ENCODE results near the gene NRARP. TPM values are rescaled to one million over a fixed set of nuclear protein-coding genes. Genes with fewer than 3 reads are reported as not detected.

NRARP gene, protein sequence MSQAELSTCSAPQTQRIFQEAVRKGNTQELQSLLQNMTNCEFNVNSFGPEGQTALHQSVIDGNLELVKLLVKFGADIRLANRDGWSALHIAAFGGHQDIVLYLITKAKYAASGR
- total RNA-seq (10 to 100 TPM in 4 of 6 donors, 1 to 10 TPM in 2; 7.5 to 23.4 (median 13.6) TPM), polyA plus RNA-seq (1 to 10 TPM; 1.3 to 2.7 TPM)

DNA sequence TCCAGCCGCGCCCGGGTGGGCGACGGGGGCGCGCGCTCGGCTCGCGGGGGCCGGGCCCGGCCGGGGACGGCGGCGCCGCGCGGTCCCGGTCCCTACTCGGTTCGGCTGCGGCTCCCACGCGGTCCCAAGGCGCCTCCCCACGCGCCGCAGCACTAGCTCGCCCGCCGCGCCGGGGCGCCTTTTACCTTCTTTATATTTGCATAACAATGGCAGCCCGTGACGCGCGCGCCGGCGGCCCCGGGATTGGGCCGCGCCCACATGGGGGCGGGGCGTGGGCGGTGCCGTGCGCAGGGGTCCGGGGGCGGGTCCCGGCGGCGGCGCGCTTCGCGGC lies at the start of gene NRARP:
NRARP (minus strand) TSS at position 154 of the 331 bp plus-strand sequence. CDS start 343 bp downstream, outside the sequence.
- FAIRE-seq, result no peak

DNA sequence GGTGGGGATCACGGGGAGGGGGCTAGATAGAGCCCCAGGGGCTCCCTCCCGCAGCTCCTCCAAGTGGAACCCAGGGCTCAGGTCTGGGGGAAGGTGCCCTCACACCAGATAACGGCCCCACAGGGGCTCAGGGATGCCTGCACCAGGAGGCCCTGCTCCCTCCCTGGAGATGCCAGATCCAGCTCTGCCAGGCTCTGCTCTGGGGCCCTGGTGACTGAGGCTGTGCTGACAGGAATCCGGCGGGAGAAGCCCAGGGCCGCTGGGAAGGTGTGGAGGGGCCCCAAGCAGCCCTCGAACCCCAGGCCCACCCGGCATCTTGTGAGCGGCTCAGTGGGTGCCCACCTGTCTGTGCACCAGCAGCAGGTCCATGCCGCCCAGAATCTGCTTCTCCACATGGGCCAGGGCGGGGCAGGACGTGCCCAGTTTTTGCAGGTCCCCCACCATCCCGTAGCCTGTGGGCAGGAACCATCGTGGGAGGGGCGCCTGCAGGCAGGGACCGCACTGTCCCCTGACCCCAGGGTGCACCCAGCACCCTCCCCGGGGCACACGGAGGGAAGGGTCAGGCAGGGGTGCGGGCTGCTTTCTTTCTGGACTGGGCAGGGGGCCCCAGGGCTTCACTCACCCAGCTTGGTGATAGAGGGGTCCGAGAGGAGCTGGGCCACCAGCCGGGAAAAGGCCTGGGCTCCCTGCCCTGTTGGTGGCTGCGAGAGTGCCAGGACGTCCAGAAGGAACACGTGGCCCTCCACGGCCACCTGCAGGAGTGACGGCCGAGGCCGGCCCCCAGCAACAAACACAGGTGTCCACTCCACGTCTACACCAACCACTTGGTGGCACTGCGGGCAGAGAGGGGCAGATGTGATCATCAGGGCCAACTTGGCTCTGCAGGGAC lies 48.9 kb upstream of the NRARP start:
- no peaks in the 10 kb centered on the region for H3K9me3 ChIP-seq
- ATAC-seq (no peak), FAIRE-seq (no peak), DNase-seq (peak in 1 of 6 donors; percentile 68)
- H3K4me1 ChIP-seq, result no peaks in the 10 kb centered on the region
- no peaks in the 10 kb centered on the region for H3K36me3 ChIP-seq
- TF ChIP-seq, protein P1, sequence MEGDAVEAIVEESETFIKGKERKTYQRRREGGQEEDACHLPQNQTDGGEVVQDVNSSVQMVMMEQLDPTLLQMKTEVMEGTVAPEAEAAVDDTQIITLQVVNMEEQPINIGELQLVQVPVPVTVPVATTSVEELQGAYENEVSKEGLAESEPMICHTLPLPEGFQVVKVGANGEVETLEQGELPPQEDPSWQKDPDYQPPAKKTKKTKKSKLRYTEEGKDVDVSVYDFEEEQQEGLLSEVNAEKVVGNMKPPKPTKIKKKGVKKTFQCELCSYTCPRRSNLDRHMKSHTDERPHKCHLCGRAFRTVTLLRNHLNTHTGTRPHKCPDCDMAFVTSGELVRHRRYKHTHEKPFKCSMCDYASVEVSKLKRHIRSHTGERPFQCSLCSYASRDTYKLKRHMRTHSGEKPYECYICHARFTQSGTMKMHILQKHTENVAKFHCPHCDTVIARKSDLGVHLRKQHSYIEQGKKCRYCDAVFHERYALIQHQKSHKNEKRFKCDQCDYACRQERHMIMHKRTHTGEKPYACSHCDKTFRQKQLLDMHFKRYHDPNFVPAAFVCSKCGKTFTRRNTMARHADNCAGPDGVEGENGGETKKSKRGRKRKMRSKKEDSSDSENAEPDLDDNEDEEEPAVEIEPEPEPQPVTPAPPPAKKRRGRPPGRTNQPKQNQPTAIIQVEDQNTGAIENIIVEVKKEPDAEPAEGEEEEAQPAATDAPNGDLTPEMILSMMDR (IDR thresholded peaks at IDR 0.05), result no peak
- WGBS, 2 donors, result 94 to 97% methylated on average over 29 to 30 of the region's 30 CpGs
- intact Hi-C loops (cut with DNase I), result no loop called here
- H3K27me3 ChIP-seq, result no peaks in the 10 kb centered on the region
- H3K4me3 ChIP-seq, result no peak overlapping the region
- no peak overlapping the region for H3K27ac ChIP-seq

More for the DNA sequence above, at the start of gene NRARP:
- H3K36me3 ChIP-seq, result no peaks in the 10 kb centered on the region
- ATAC-seq, result peak; percentile 41 to 58 (median 56)
- WGBS, 2 donors, result 0 to 1% methylated on average over 39 to 60 of the region's 60 CpGs
- H3K4me3 ChIP-seq, result peak within 1 kb of the TSS; percentile 39 to 70 (median 54)
- H3K27ac ChIP-seq, result peak within 1 kb of the TSS; percentile 78 to 95 (median 92)
- peaks cover 25 to 50% (median 33%) of the 10 kb centered on the region in 3 donors for H3K4me1 ChIP-seq
- H3K9me3 ChIP-seq, result no peaks in the 10 kb centered on the region
- TF ChIP-seq, protein P1 (IDR thresholded peaks at IDR 0.05), result no peak
- no peaks in the 10 kb centered on the region for H3K27me3 ChIP-seq
- intact Hi-C loops (cut with DNase I), result loop anchor here in 1 of 3 donors (5.0 kb wide), 1 partner anchor 105 kb away; no protein-coding TSS in a partner anchor
- DNase-seq, result peak; percentile 88 to 98 (median 94)

DNA sequence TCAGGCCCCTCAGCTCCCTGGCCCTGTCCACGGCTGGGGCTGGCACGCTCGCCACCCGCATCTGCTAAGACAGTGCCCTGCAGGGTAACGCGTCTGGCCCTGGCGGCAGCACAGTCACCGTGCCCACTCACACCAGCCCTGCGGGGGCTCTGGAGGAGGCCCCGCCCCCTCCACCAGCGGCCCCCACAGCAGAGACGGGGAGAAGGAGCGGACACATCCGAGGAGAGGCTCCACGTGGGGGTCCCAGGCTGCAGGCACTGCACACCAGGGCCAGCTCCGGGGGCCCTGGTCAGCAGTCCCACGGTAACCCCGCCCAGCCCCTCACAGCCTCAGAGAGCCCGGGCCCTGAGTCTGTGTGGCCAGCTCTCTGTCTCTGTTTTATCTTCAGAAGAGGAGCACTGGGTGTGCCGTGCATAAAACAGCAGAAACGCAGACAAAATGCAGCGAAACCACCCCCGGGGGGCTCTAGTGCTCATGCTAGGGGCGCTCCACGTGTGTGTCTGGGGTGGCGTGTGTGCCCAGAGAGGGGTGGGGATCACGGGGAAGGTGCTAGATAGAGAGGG lies 47.5 kb upstream of the NRARP start:
- no peak for DNase-seq
- intact Hi-C loops (cut with DNase I), result no loop called here
- Histone ChIP-seq H3K36me3 (no peaks in the 10 kb centered on the region), H3K27me3 (no peaks in the 10 kb centered on the region), H3K27ac (no peak overlapping the region), H3K4me1 (no peaks in the 10 kb centered on the region), H3K9me3 (no peaks in the 10 kb centered on the region), H3K4me3 (no peak overlapping the region)
- no peak for FAIRE-seq
- TF ChIP-seq, protein P1 (IDR thresholded peaks at IDR 0.05), result no peak
- WGBS, 2 donors, result 93 to 96% methylated on average over 27 of the region's 27 CpGs
- ATAC-seq, result no peak

DNA sequence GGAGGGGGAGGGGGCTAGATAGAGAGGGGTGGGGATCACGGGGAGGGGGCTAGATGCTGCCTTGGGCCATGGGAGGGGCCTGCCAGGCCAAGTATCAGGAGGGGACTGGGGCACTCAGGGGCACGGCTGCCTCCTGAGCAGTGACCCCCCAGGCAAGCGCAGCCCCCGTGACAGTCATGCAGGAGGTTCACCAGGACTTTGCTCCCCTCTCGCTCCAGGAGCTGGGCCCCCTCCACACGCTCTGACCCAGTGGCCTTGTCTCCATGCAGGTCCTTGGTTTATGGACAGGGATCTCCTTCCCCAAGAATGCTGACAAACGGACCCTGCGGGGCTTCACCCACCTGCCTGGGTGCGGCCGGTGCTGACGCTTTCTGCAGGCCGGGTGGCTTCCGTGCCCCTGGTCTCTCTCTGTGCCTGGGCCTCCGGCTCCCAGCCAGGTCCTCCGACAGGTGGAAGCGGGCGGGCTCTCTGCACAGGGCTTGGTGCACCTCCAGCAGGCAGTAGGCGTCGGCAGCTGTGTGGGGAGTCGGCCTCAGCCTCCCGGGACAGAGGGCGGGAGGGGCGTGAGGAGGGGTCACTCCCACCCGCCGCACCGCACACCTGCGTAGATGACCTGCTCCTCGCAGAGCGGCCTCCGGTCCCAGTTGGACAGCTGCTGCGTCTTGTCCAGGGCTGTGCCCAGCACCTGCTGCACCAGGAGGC lies 46.8 kb upstream of the NRARP start:
- intact Hi-C loops (cut with DNase I), result no loop called here
- Histone ChIP-seq H3K27ac (no peak overlapping the region), H3K4me3 (no peak overlapping the region), H3K36me3 (no peaks in the 10 kb centered on the region), H3K4me1 (no peaks in the 10 kb centered on the region), H3K9me3 (no peaks in the 10 kb centered on the region), H3K27me3 (no peaks in the 10 kb centered on the region)
- no peak for ATAC-seq
- peak in 1 of 6 donors; percentile 73 for DNase-seq
- 95 to 96% methylated on average over 23 to 31 of the region's 31 CpGs for WGBS, 2 donors
- FAIRE-seq, result no peak
- TF ChIP-seq, protein P1 (IDR thresholded peaks at IDR 0.05), result no peak

Measured in pancreas (tissue), 10 donors.